RCC 7860 (cell line): ENCODE measurements around the gene CR1L.
"Not testable (repeated sequence)": the region's sequence is repeated elsewhere in the genome, so short reads cannot be mapped to it uniquely, and the experiment has no call there.

ENCODE experiments used
- DNase-seq: peaks from one replicate; pipeline ENCODE4 v3.0.0-alpha.2; 2015; ENCODE audit warnings: low spot score
- FAIRE-seq: peaks from 2 replicates; lab custom pipeline; 2012; peaks lifted over from hg19 to GRCh38; lab: Jason Lieb, UNC

Gene CR1L

GRCh38 chr1:207770514-207770913 is 125.6 kb downstream of the CR1L start:
- not testable (repeated sequence) for DNase-seq, FAIRE-seq
